Bronchial epithelial cell (primary cell): ENCODE measurements around the gene TFDP1. TPM values are rescaled to one million over a fixed set of nuclear protein-coding genes. Genes with fewer than 3 reads are reported as not detected.
A peak's percentile ranks its signal among the peaks of the same experiment; 100 is the strongest.
"Not testable (repeated sequence)": the region's sequence is repeated elsewhere in the genome, so short reads cannot be mapped to it uniquely, and the experiment has no call there.

ENCODE experiments used
- DNase-seq: peaks from one replicate; pipeline ENCODE4 v3.0.0-alpha.2; 2010; ENCODE audit warnings: low read depth
- FAIRE-seq: peaks from 2 replicates; lab custom pipeline; 2011; peaks lifted over from hg19 to GRCh38; lab: Jason Lieb, UNC
- H3K27me3 ChIP-seq: 2 replicates; pipeline ENCODE4 v1.5.1; 2011; ENCODE audit warnings: low read length; ENCODE audit not compliant: control insufficient read depth, insufficient read depth
- H3K36me3 ChIP-seq: 2 replicates; pipeline ENCODE4 v1.5.1; 2011; ENCODE audit warnings: low read length; ENCODE audit not compliant: control insufficient read depth, insufficient read depth
- H3K4me3 ChIP-seq: 2 replicates; pipeline ENCODE4 v1.5.1; 2011; ENCODE audit warnings: mild to moderate bottlenecking, low read depth, low read length, control low read depth
- CTCF ChIP-seq: IDR thresholded peaks from 2 replicates; pipeline ENCODE4 v1.5.1; 2011; ENCODE audit warnings: mild to moderate bottlenecking, moderate library complexity, low read length, control low read depth, inconsistent platforms; ENCODE audit not compliant: insufficient read depth, severe bottlenecking
- total RNA-seq: library from RNA; depleted of rRNA; stranded (reverse); fragments of >200 nt; gene quantifications from 2 replicates; pipeline ENCODE4 v1.2.1, GENCODE V29; 2014

TFDP1 gene
- total RNA-seq, 1 donor from 2014 or later, result 32.6 TPM

GRCh38 chr13:113588394-113589111 is 4.0 kb downstream of the TFDP1 start:
- DNase-seq (no peak), FAIRE-seq (peak; percentile 76)
- Histone ChIP-seq H3K27me3 (no peaks in the 10 kb centered on the region), H3K4me3 (no peak overlapping the region), H3K36me3 (peaks cover 16% of the 10 kb centered on the region)
- no peak for TF ChIP-seq CTCF

- no peak overlapping the region for H3K4me3 ChIP-seq
- no peaks in the 10 kb centered on the region for H3K27me3 ChIP-seq
- FAIRE-seq, result no peak
- no peak for TF ChIP-seq CTCF
- peaks cover 18% of the 10 kb centered on the region for H3K36me3 ChIP-seq
- no peak for DNase-seq
Observed at GRCh38 chr13:113589251-113589960, 4.9 kb downstream of the TFDP1 start.

GRCh38 chr13:113589961-113590339 is 5.4 kb downstream of the TFDP1 start:
- H3K4me3 ChIP-seq, result no peak overlapping the region
- peaks cover 19% of the 10 kb centered on the region for H3K36me3 ChIP-seq
- no peaks in the 10 kb centered on the region for H3K27me3 ChIP-seq
- peak; percentile 60 for FAIRE-seq
- DNase-seq, result no peak
- TF ChIP-seq CTCF, result no peak

GRCh38 chr13:113591750-113592149 is 7.2 kb downstream of the TFDP1 start:
- no peak for TF ChIP-seq CTCF
- FAIRE-seq (no peak), DNase-seq (no peak)
- H3K36me3 ChIP-seq, result peaks cover 15% of the 10 kb centered on the region
- H3K27me3 ChIP-seq, result no peaks in the 10 kb centered on the region
- H3K4me3 ChIP-seq, result no peak overlapping the region

- no peaks in the 10 kb centered on the region for H3K27me3 ChIP-seq
- TF ChIP-seq CTCF, result no peak
- no peak overlapping the region for H3K4me3 ChIP-seq
- FAIRE-seq, result no peak
- peaks cover 14% of the 10 kb centered on the region for H3K36me3 ChIP-seq
- no peak for DNase-seq
Observed at GRCh38 chr13:113592571-113592970, 8.0 kb downstream of the TFDP1 start.

GRCh38 chr13:113594066-113594821 is 9.7 kb downstream of the TFDP1 start:
- not testable (repeated sequence) for H3K4me3 ChIP-seq, H3K27me3 ChIP-seq, FAIRE-seq, DNase-seq
- H3K36me3 ChIP-seq, result peaks cover 16% of the 10 kb centered on the region
